Thyroid gland (tissue), 4 donors: Measurements from ENCODE around the gene TMEM267. TPM values are rescaled to one million over a fixed set of nuclear protein-coding genes. Genes with fewer than 3 reads are reported as not detected.
"Not testable (repeated sequence)": the region's sequence is repeated elsewhere in the genome, so short reads cannot be mapped to it uniquely, and the experiment has no call there.

Experiments
- DNase-seq, 2 donors: peaks; one replicate each; pipeline ENCODE4 v3.0.0-alpha.2; 2019
- H3K27ac ChIP-seq, 3 donors: fragments of 200-600 bp; sonication (generic); 1 replicate in 2 of 3; 2 replicates in 1 of 3; pipeline ENCODE4 v1.5.1; 2016 to 2019; ENCODE audit warnings: mild to moderate bottlenecking in 1 of 3, moderate library complexity in 1 of 3
- H3K27me3 ChIP-seq: fragments of 200-600 bp; sonication (generic); one replicate; pipeline ENCODE4 v1.5.1; 2019
- H3K36me3 ChIP-seq, 2 donors: fragments of 200-600 bp; sonication (generic); one replicate each; pipeline ENCODE4 v1.5.1; 2016 to 2019
- H3K4me1 ChIP-seq, 2 donors: fragments of 200-600 bp; sonication (generic); one replicate each; pipeline ENCODE4 v1.5.1; 2017 to 2019
- H3K4me3 ChIP-seq, 3 donors: fragments of 200-600 bp; sonication (generic); replicated peaks in 1 of 3; 1 replicate in 2 of 3; 2 replicates in 1 of 3; pipeline ENCODE4 v1.5.1; 2016; ENCODE audit warnings: mild to moderate bottlenecking in 1 of 3
- H3K9me3 ChIP-seq: fragments of 200-600 bp; sonication (generic); one replicate; pipeline ENCODE4 v1.5.1; 2017
- CTCF ChIP-seq, 6 experiments: fragments of 200-600 bp in 3 of 6; fragments of 450-650 bp in 3 of 6; sonication (generic) in 3 of 6; IDR thresholded peaks; one replicate each; pipeline ENCODE4 v1.5.1; 2016 to 2019; ENCODE audit warnings: antibody characterized with exemption in 6 of 6, mild to moderate bottlenecking in 2 of 6, inconsistent platforms in 1 of 6, moderate library complexity in 1 of 6
- POLR2A ChIP-seq, 2 donors: fragments of 450-650 bp; IDR thresholded peaks; one replicate each; pipeline ENCODE4 v1.6.1; 2017; ENCODE audit warnings: antibody characterized with exemption in 2 of 2, mild to moderate bottlenecking in 2 of 2, moderate library complexity in 1 of 2
- WGBS, 2 donors: methylation state at CpG; one replicate each; pipeline ENCODE4 v1.1.5; 2017; 5-methylcytosine and 5-hydroxymethylcytosine counted together
- intact Hi-C: fragments of 100-400 bp; cut with DNase I; formaldehyde crosslinking; loops from one replicate; pipeline ENCODE4 v1.15.1; 2023
- total RNA-seq, 4 donors: library from RNA; depleted of rRNA; stranded (reverse); fragments of >200 nt; gene quantifications; one replicate each; pipeline ENCODE4 v1.2.3, GENCODE V29; 2016

The TMEM267 gene
- total RNA-seq, 4 donors from 2014 or later = 24.6 to 40.4 (median 29.2) TPM

- H3K4me1 ChIP-seq = peaks cover 6 to 9% of the 10 kb centered on the region in 2 donors
- no peak for DNase-seq
- TF ChIP-seq POLR2A (IDR thresholded peaks at IDR 0.05) (no peak), CTCF (IDR thresholded peaks at IDR 0.05) (no peak)
- H3K27me3 ChIP-seq = no peaks in the 10 kb centered on the region
- no peaks in the 10 kb centered on the region for H3K9me3 ChIP-seq
- WGBS, 2 donors = 36 to 50% methylated on average over 1 of the region's 1 CpG
- intact Hi-C loops = no loop called here
- H3K4me3 ChIP-seq = peak overlapping the region in 2 of 3 donors; percentile 46 to 55
- no peaks in the 10 kb centered on the region for H3K36me3 ChIP-seq
- H3K27ac ChIP-seq = peak overlapping the region in 2 of 3 donors; percentile 81 to 88
Measured at GRCh38 chr5:43515678-43516048, 32.0 kb upstream of the TMEM267 start.

GRCh38 chr5:43514816-43515677, 31.4 kb upstream of the TMEM267 start, which contains the start of gene C5orf34:
C5orf34 (minus strand) TSS chr5:43515148; CDS start chr5:43509339, 5,809 bp downstream.
- WGBS, 2 donors = 0 to 1% methylated on average over 27 to 34 of the region's 35 CpGs
- H3K9me3 ChIP-seq = no peaks in the 10 kb centered on the region
- H3K4me1 ChIP-seq = peaks cover 6 to 9% of the 10 kb centered on the region in 2 donors
- DNase-seq = peak; percentile 97
- TF ChIP-seq POLR2A (IDR thresholded peaks at IDR 0.05) (peak in 1 of 2 donors; percentile 83), CTCF (IDR thresholded peaks at IDR 0.05) (peak in 3 of 6 experiments; percentile 8 to 19 (median 11))
- no peaks in the 10 kb centered on the region for H3K27me3 ChIP-seq
- H3K4me3 ChIP-seq = peak within 1 kb of the TSS in 2 of 3 donors; percentile 46 to 55
- intact Hi-C loops = no loop called here
- H3K27ac ChIP-seq = peak within 1 kb of the TSS; percentile 68 to 88 (median 81)
- no peaks in the 10 kb centered on the region for H3K36me3 ChIP-seq

- TF ChIP-seq POLR2A (IDR thresholded peaks at IDR 0.05) (no peak), CTCF (IDR thresholded peaks at IDR 0.05) (no peak)
- peak overlapping the region; percentile 48 to 88 (median 57) for H3K27ac ChIP-seq
- no peaks in the 10 kb centered on the region for H3K36me3 ChIP-seq
- WGBS, 2 donors = 1 to 2% methylated on average over 6 of the region's 6 CpGs
- no peaks in the 10 kb centered on the region for H3K9me3 ChIP-seq
- H3K4me3 ChIP-seq = peak overlapping the region in 2 of 3 donors; percentile 46 to 55
- no peak for DNase-seq
- intact Hi-C loops = no loop called here
- H3K4me1 ChIP-seq = peaks cover 6 to 9% of the 10 kb centered on the region in 2 donors
- H3K27me3 ChIP-seq = no peaks in the 10 kb centered on the region
Measured at GRCh38 chr5:43514471-43514815, 30.8 kb upstream of the TMEM267 start.

GRCh38 chr5:43514025-43514424, 30.4 kb upstream of the TMEM267 start:
- 28 to 33% methylated on average over 4 of the region's 4 CpGs for WGBS, 2 donors
- Histone ChIP-seq H3K27me3 (no peaks in the 10 kb centered on the region), H3K4me3 (no peak overlapping the region), H3K9me3 (no peaks in the 10 kb centered on the region), H3K36me3 (no peaks in the 10 kb centered on the region), H3K27ac (no peak overlapping the region), H3K4me1 (peaks cover 6 to 9% of the 10 kb centered on the region in 2 donors)
- no peak for TF ChIP-seq CTCF (IDR thresholded peaks at IDR 0.05)
- TF ChIP-seq POLR2A (IDR thresholded peaks at IDR 0.05) = no peak
- intact Hi-C loops = no loop called here
- no peak for DNase-seq

- H3K27me3 ChIP-seq, H3K4me1 ChIP-seq, intact Hi-C loops, H3K36me3 ChIP-seq, H3K27ac ChIP-seq, H3K4me3 ChIP-seq, DNase-seq, H3K9me3 ChIP-seq: not testable (repeated sequence)
- 93% methylated on average over 19 to 25 of the region's 36 CpGs for WGBS, 2 donors
Measured at GRCh38 chr5:43511062-43511461, 27.4 kb upstream of the TMEM267 start.
